HEK293T (cell line): ENCODE measurements around the gene SFXN1.
"Not testable (repeated sequence)": the region's sequence is repeated elsewhere in the genome, so short reads cannot be mapped to it uniquely, and the experiment has no call there.

Experiments used
- CTBP1 ChIP-seq: fragments of 450-650 bp; IDR thresholded peaks from 2 replicates; pipeline ENCODE4 v1.6.1; 2016; ENCODE audit warnings: borderline replicate concordance
- LEF1 ChIP-seq: fragments of 450-650 bp; IDR thresholded peaks from 2 replicates; pipeline ENCODE4 v1.6.1; 2017; ENCODE audit warnings: mild to moderate bottlenecking, borderline replicate concordance
- NFRKB ChIP-seq: fragments of 450-650 bp; IDR thresholded peaks from 2 replicates; pipeline ENCODE4 v1.6.1; 2016; ENCODE audit warnings: mild to moderate bottlenecking, moderate library complexity
- SUZ12 ChIP-seq: fragments of 450-650 bp; IDR thresholded peaks from 2 replicates; pipeline ENCODE4 v1.6.1; 2016; ENCODE audit warnings: mild to moderate bottlenecking
- TF ChIP-seq, protein P1 (sequence below): fragments of 450-650 bp; IDR thresholded peaks from 2 replicates; pipeline ENCODE4 v1.6.1; 2016

DNA sequence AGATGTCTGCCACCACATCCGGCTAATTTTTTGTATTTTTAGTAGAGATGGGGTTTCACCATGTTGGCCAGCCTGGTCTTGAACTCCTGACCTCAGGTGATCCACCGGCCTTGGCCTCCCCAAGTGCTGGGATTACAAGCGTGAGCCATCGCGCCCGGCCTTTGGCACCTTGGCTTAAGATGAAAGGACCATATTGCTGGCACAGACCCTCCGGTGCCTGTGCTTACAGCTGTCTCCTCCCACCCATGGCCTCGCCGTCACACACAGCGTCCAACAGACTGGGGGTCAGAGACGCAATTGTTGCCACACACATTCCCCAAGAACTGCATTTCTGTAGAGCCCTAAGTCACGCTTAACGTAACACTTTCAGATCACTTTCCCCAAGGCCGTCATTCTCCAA lies 32.0 kb upstream of the SFXN1 start:
- not testable (repeated sequence) for TF ChIP-seq CTBP1, SUZ12, LEF1, NFRKB
- TF ChIP-seq, protein P1, sequence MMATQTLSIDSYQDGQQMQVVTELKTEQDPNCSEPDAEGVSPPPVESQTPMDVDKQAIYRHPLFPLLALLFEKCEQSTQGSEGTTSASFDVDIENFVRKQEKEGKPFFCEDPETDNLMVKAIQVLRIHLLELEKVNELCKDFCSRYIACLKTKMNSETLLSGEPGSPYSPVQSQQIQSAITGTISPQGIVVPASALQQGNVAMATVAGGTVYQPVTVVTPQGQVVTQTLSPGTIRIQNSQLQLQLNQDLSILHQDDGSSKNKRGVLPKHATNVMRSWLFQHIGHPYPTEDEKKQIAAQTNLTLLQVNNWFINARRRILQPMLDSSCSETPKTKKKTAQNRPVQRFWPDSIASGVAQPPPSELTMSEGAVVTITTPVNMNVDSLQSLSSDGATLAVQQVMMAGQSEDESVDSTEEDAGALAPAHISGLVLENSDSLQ: not testable (repeated sequence)
